Measurements from ENCODE around the gene UAP1.
"Not testable (repeated sequence)": the region's sequence is repeated elsewhere in the genome, so short reads cannot be mapped to it uniquely, and the experiment has no call there.

GRCh38 chr1:162585101-162585500, 23.6 kb downstream of the UAP1 start:
- not testable (repeated sequence) for TF ChIP-seq EZH2 (IDR thresholded peaks at IDR 0.05); POLR2AphosphoS5 (IDR thresholded peaks at IDR 0.05; ENCODE audit: borderline replicate concordance, low read depth, low read length)
